Islet precursor cell (in vitro differentiated cells): Measurements from ENCODE around the gene PDZRN4.
"Not testable (repeated sequence)": the region's sequence is repeated elsewhere in the genome, so short reads cannot be mapped to it uniquely, and the experiment has no call there.

Experiments used
- DNase-seq: peaks from one replicate; pipeline ENCODE4 v3.0.0-alpha.2; 2018

PDZRN4 gene

GRCh38 chr12:41217727-41218126 is 29.6 kb downstream of the PDZRN4 start:
- DNase-seq: no peak

- no peak for DNase-seq
These were observed 32.8 kb downstream of the PDZRN4 start for GRCh38 chr12:41220931-41221330.

GRCh38 chr12:41221491-41221890 is 33.4 kb downstream of the PDZRN4 start:
- DNase-seq: no peak

- DNase-seq: no peak
These were observed 35.5 kb downstream of the PDZRN4 start for GRCh38 chr12:41223600-41223999.

GRCh38 chr12:41224066-41224465 is 35.9 kb downstream of the PDZRN4 start:
- no peak for DNase-seq

- DNase-seq: no peak
These were observed 37.1 kb downstream of the PDZRN4 start for GRCh38 chr12:41225179-41225578.

- no peak for DNase-seq
These were observed 40.1 kb downstream of the PDZRN4 start for GRCh38 chr12:41228066-41228820.

- no peak for DNase-seq
These were observed 42.6 kb downstream of the PDZRN4 start for GRCh38 chr12:41230756-41231155.

- no peak for DNase-seq
These were observed 46.6 kb downstream of the PDZRN4 start for GRCh38 chr12:41234692-41235091.

- DNase-seq: no peak
These were observed 54.5 kb downstream of the PDZRN4 start for GRCh38 chr12:41242603-41243002.

GRCh38 chr12:41248391-41248790 is 60.3 kb downstream of the PDZRN4 start:
- DNase-seq: no peak

- DNase-seq: no peak
These were observed 62.6 kb downstream of the PDZRN4 start for GRCh38 chr12:41250748-41251147.

- no peak for DNase-seq
These were observed 66.1 kb downstream of the PDZRN4 start for GRCh38 chr12:41254004-41254914.

- DNase-seq: not testable (repeated sequence)
These were observed 75.1 kb downstream of the PDZRN4 start for GRCh38 chr12:41263196-41263595.

GRCh38 chr12:41264281-41264680 is 76.2 kb downstream of the PDZRN4 start:
- DNase-seq: no peak

GRCh38 chr12:41269056-41269455 is 80.9 kb downstream of the PDZRN4 start:
- no peak for DNase-seq

- DNase-seq: no peak
These were observed 83.4 kb downstream of the PDZRN4 start for GRCh38 chr12:41271489-41271888.

- no peak for DNase-seq
These were observed 86.5 kb downstream of the PDZRN4 start for GRCh38 chr12:41274643-41275042.

- no peak for DNase-seq
These were observed 89.2 kb downstream of the PDZRN4 start for GRCh38 chr12:41277100-41277945.

GRCh38 chr12:41277946-41278267 is 89.8 kb downstream of the PDZRN4 start:
- no peak for DNase-seq

- not testable (repeated sequence) for DNase-seq
These were observed 92.4 kb downstream of the PDZRN4 start for GRCh38 chr12:41280341-41281095.

GRCh38 chr12:41285470-41285869 is 97.3 kb downstream of the PDZRN4 start:
- DNase-seq: not testable (repeated sequence)
